ENCODE data around the gene SOAT2.

The SOAT2 gene

DNA sequence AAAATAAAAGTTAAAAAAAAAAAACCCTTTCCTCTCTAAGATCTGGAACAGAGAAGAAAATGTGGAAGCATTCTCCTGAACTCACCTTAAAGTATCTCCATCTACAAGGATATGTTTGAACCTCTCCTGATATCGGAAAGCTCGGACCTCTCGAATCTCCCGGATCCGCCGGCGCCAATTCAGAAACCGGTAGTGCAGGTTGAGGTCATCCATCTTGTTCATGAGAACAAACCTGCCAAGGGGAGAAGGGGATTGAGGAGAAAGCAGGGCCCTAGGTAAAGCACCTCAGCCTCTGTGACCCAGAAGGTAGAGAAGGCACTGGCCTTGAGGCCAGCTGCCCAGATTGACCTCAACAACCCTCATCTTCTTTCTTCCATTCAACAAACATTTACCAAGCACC lies 26.3 kb upstream of the SOAT2 start:
- Histone ChIP-seq H3K27me3 (replicated peaks in 2 of 5; ENCODE audit: control insufficient read depth in 4 of 5, insufficient read depth in 5 of 5, low read length in 4 of 5) (no peaks in the 10 kb centered on the region), H3K4me3 (ENCODE audit: control insufficient read depth in 1 of 7, extremely low read depth in 1 of 7, insufficient read depth in 4 of 7, low read depth in 2 of 7, low read length in 6 of 7) (no peak overlapping the region), H3K27ac (ENCODE audit: insufficient read depth in 1 of 2, low read depth in 1 of 2, low read length in 2 of 2, poor library complexity in 1 of 2, severe bottlenecking in 2 of 2) (no peak overlapping the region), H3K4me1 (ENCODE audit: control extremely low read depth in 1 of 4, control insufficient read depth in 4 of 4, insufficient read depth in 4 of 4, low read length in 3 of 4) (peaks cover 3 to 28% (median 15%) of the 10 kb centered on the region in 4 experiments), H3K36me3 (ENCODE audit: control insufficient read depth in 4 of 4, insufficient read depth in 4 of 4, low read length in 3 of 4) (peaks cover 0 to 35% (median 30%) of the 10 kb centered on the region in 4 experiments), H3K9me3 (ENCODE audit: control extremely low read depth in 1 of 5, control insufficient read depth in 4 of 5, insufficient read depth in 2 of 5, low read depth in 1 of 5, low read length in 4 of 5) (no peaks in the 10 kb centered on the region)
- ChIA-PET CTCF (interaction anchor here (0.6 to 8.8 kb wide), 7 partner anchors 8 to 119 kb away, joined by 3 to 113 read pairs (median 7); partner anchors contain the start of gene SOAT2), POLR2A (interaction anchor here (1.3 kb wide), 1 partner anchor 237 kb away, joined by 3 read pairs; no protein-coding TSS in a partner anchor)
- WGBS (ENCODE audit: insufficient coverage) = 94% methylated on average over 8 of the region's 8 CpGs
- DNase-seq = no peak

DNA sequence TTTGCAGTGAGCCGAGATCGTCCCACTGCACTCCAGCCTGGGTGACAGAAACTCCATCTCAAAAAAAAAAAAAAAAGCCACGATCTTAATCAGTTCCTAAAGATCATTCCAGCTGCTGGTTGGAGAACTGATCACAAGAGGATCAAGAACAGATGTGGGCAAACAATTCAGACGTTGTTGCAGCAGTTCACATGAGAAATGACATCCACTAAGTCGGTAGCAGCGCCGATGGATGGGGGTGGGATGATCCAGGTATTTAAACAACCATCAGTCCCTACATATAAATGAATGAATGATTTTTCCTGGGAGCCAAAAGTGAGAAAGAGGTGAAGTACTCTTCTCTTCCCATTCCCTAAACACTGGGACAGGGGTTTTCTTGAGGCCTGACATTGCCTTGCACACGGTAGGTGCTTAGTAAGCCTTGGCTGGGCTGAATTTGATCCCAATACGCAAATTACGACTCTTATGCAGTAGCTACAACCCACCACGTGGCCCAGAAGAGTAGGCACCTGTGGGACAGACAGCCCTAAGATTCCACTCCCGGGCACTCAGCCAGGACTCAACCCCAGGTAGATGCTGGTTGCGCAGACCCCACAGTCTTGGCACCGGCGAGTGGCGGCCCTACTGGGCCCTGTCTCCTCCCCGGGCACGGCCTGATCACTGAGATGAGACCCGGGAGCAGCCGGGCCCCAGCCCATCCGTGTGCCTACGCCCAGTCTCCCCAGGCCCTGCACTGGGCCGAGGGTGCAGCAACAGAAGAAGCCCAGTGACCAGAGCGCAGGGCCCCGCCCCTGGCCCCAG lies 24.7 kb upstream of the SOAT2 start:
- Histone ChIP-seq H3K4me1 (ENCODE audit: control extremely low read depth in 1 of 4, control insufficient read depth in 4 of 4, insufficient read depth in 4 of 4, low read length in 3 of 4) (peaks cover 3 to 16% (median 10%) of the 10 kb centered on the region in 4 experiments), H3K27me3 (replicated peaks in 2 of 5; ENCODE audit: control insufficient read depth in 4 of 5, insufficient read depth in 5 of 5, low read length in 4 of 5) (no peaks in the 10 kb centered on the region), H3K27ac (ENCODE audit: insufficient read depth in 1 of 2, low read depth in 1 of 2, low read length in 2 of 2, poor library complexity in 1 of 2, severe bottlenecking in 2 of 2) (peak overlapping the region in 1 of 2 experiments; percentile 88), H3K36me3 (ENCODE audit: control insufficient read depth in 4 of 4, insufficient read depth in 4 of 4, low read length in 3 of 4) (peaks cover 0 to 31% (median 23%) of the 10 kb centered on the region in 4 experiments), H3K9me3 (ENCODE audit: control extremely low read depth in 1 of 5, control insufficient read depth in 4 of 5, insufficient read depth in 2 of 5, low read depth in 1 of 5, low read length in 4 of 5) (no peaks in the 10 kb centered on the region), H3K4me3 (ENCODE audit: control insufficient read depth in 1 of 7, extremely low read depth in 1 of 7, insufficient read depth in 4 of 7, low read depth in 2 of 7, low read length in 6 of 7) (peak overlapping the region; percentile 55 to 89 (median 77))
- 4% methylated on average over 16 of the region's 25 CpGs for WGBS (ENCODE audit: insufficient coverage)
- CTCF ChIA-PET = interaction anchor here (1.0 to 8.8 kb wide), 7 partner anchors 8 to 24 kb away, joined by 3 to 113 read pairs (median 9); partner anchors contain the start of gene SOAT2
- DNase-seq = peak in 2 of 3 donors; percentile 55 to 60
- POLR2A ChIA-PET = interaction anchor here (1.0 to 3.1 kb wide), 5 partner anchors 13 to 236 kb away, joined by 3 to 16 read pairs (median 6); partner anchors contain the start of genes IGFBP6 and SOAT2

DNA sequence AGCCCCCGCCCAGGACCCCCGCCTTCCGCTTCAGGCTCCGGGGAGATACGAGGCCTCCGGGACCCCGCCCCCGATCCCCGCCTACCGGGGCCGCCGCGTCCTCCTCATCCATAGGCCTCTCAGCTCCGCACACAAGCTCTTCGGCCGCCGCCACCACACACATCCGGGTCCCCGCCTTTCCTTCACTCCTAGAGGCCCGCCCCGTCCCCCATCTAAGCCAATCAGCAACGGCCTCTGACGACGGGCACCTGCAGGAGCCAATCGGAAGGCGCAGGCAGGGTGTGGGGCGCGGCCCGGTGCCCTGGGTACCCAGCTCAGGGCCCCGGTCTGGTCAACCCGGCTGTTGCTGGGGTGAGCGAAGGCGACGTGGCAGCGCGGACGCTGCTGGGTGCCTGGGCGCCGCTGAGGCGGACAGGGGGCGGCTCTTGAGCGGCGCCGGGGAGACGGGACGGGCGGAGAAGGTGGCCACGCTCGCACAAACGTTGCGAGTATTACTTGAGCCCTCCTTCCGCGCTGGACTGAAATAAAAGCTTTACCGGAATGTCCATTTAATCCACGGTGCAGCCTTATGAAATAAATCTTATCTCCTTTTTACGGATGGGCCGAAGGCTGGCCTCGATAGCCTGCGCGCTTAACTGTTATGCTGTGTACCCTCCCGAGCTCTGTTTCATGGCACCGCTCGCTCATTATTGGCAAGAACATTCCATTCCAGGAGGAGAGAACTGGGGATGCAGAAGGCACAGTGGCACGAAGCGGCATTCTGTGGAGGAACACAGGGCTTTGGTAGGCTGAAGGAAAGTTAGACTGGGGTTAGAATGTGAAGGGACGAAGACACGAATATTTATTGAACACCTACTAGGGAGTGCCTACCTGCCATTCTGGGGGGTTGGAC lies 23.8 kb upstream of the SOAT2 start, which contains the start of gene SPRYD3:
SPRYD3 (minus strand) TSS at position 165 of the 892 bp plus-strand sequence; CDS start at position 108, 57 bp downstream.
- DNase-seq = peak; percentile 94 to 98 (median 97)
- ChIA-PET POLR2A (interaction anchor here (0.5 to 3.1 kb wide), 6 partner anchors 12 to 29 kb away, joined by 3 to 16 read pairs (median 4); partner anchors contain the start of genes IGFBP6, SOAT2 and TNS2), CTCF (interaction anchor here (1.0 to 8.8 kb wide), 7 partner anchors 9 to 23 kb away, joined by 3 to 113 read pairs (median 9); partner anchors contain the start of gene SOAT2)
- H3K4me3 ChIP-seq (ENCODE audit: control insufficient read depth in 1 of 7, extremely low read depth in 1 of 7, insufficient read depth in 4 of 7, low read depth in 2 of 7, low read length in 6 of 7) = peak within 1 kb of the TSS; percentile 55 to 89 (median 77)
- 3% methylated on average over 51 of the region's 67 CpGs for WGBS (ENCODE audit: insufficient coverage)
- no peaks in the 10 kb centered on the region for H3K27me3 ChIP-seq (replicated peaks in 2 of 5; ENCODE audit: control insufficient read depth in 4 of 5, insufficient read depth in 5 of 5, low read length in 4 of 5)
- H3K9me3 ChIP-seq (ENCODE audit: control extremely low read depth in 1 of 5, control insufficient read depth in 4 of 5, insufficient read depth in 2 of 5, low read depth in 1 of 5, low read length in 4 of 5) = no peaks in the 10 kb centered on the region
- H3K36me3 ChIP-seq (ENCODE audit: control insufficient read depth in 4 of 4, insufficient read depth in 4 of 4, low read length in 3 of 4) = peaks cover 0 to 24% (median 18%) of the 10 kb centered on the region in 4 experiments
- H3K27ac ChIP-seq (ENCODE audit: insufficient read depth in 1 of 2, low read depth in 1 of 2, low read length in 2 of 2, poor library complexity in 1 of 2, severe bottlenecking in 2 of 2) = peak within 1 kb of the TSS; percentile 66 to 88
- peaks cover 3 to 16% (median 10%) of the 10 kb centered on the region in 4 experiments for H3K4me1 ChIP-seq (ENCODE audit: control extremely low read depth in 1 of 4, control insufficient read depth in 4 of 4, insufficient read depth in 4 of 4, low read length in 3 of 4)

DNA sequence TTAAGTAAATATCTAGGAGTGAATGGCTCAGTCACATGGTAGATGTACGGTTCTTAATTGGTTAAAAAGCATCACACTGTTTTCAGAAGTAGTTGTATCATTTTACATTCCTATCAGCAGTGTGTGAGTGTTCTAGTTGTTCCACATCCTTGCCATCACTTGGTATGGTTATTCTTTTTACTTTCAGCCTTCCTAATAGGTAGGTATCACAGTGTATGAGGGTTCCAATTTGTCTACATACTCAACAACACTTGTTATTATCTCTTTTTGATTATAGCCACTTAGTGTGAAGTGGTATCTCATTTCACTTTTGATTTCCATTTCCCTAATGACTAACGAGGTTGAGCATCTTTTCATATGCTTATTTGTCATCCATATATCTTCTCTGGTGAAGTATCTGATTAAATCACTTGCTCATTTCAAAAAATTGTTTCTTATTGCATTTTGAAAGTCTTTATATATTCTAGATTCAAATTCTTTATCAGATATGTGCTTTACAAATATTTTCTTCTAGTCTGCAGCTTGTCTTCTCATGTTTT lies 20.6 kb upstream of the SOAT2 start:
- Histone ChIP-seq H3K27me3 (replicated peaks in 2 of 5; ENCODE audit: control insufficient read depth in 4 of 5, insufficient read depth in 5 of 5, low read length in 4 of 5) (no peaks in the 10 kb centered on the region), H3K27ac (ENCODE audit: insufficient read depth in 1 of 2, low read depth in 1 of 2, low read length in 2 of 2, poor library complexity in 1 of 2, severe bottlenecking in 2 of 2) (no peak overlapping the region), H3K4me1 (ENCODE audit: control extremely low read depth in 1 of 4, control insufficient read depth in 4 of 4, insufficient read depth in 4 of 4, low read length in 3 of 4) (peaks cover 3 to 16% (median 10%) of the 10 kb centered on the region in 4 experiments), H3K4me3 (ENCODE audit: control insufficient read depth in 1 of 7, extremely low read depth in 1 of 7, insufficient read depth in 4 of 7, low read depth in 2 of 7, low read length in 6 of 7) (no peak overlapping the region), H3K9me3 (ENCODE audit: control extremely low read depth in 1 of 5, control insufficient read depth in 4 of 5, insufficient read depth in 2 of 5, low read depth in 1 of 5, low read length in 4 of 5) (no peaks in the 10 kb centered on the region), H3K36me3 (ENCODE audit: control insufficient read depth in 4 of 4, insufficient read depth in 4 of 4, low read length in 3 of 4) (no peaks in the 10 kb centered on the region)
- WGBS (ENCODE audit: insufficient coverage) = no CpG with 5 or more reads among the region's 2 CpGs
- ChIA-PET POLR2A (no interaction called here), CTCF (interaction anchor here (1.7 to 8.8 kb wide), 4 partner anchors 11 to 29 kb away, joined by 4 to 113 read pairs (median 12); partner anchors contain the start of gene SOAT2)
- DNase-seq = no peak

- CTCF ChIA-PET = interaction anchor here (1.1 to 5.6 kb wide), 6 partner anchors 9 to 39 kb away, joined by 3 to 49 read pairs (median 8); partner anchors contain the start of gene IGFBP6
- H3K27me3 ChIP-seq (replicated peaks in 2 of 5; ENCODE audit: control insufficient read depth in 4 of 5, insufficient read depth in 5 of 5, low read length in 4 of 5) = no peaks in the 10 kb centered on the region
- H3K36me3 ChIP-seq (ENCODE audit: control insufficient read depth in 4 of 4, insufficient read depth in 4 of 4, low read length in 3 of 4) = no peaks in the 10 kb centered on the region
- no peak for DNase-seq
- no peak overlapping the region for H3K27ac ChIP-seq (ENCODE audit: insufficient read depth in 1 of 2, low read depth in 1 of 2, low read length in 2 of 2, poor library complexity in 1 of 2, severe bottlenecking in 2 of 2)
- no CpG with 5 or more reads among the region's 3 CpGs for WGBS (ENCODE audit: insufficient coverage)
- no peaks in the 10 kb centered on the region for H3K9me3 ChIP-seq (ENCODE audit: control extremely low read depth in 1 of 5, control insufficient read depth in 4 of 5, insufficient read depth in 2 of 5, low read depth in 1 of 5, low read length in 4 of 5)
- POLR2A ChIA-PET = interaction anchor here (1.1 kb wide), 1 partner anchor 12 kb away, joined by 4 read pairs; no protein-coding TSS in a partner anchor
- H3K4me1 ChIP-seq (ENCODE audit: control extremely low read depth in 1 of 4, control insufficient read depth in 4 of 4, insufficient read depth in 4 of 4, low read length in 3 of 4) = no peaks in the 10 kb centered on the region
- no peak overlapping the region for H3K4me3 ChIP-seq (ENCODE audit: control insufficient read depth in 1 of 7, extremely low read depth in 1 of 7, insufficient read depth in 4 of 7, low read depth in 2 of 7, low read length in 6 of 7)
These were observed 16.9 kb upstream of the SOAT2 start for GRCh38 chr12:53086361-53086760.

- ChIA-PET CTCF (interaction anchor here (14.5 kb wide), 1 partner anchor 22 kb away, joined by 361 read pairs; no protein-coding TSS in a partner anchor), POLR2A (no interaction called here)
- no peak overlapping the region for H3K27ac ChIP-seq (ENCODE audit: insufficient read depth in 1 of 2, low read depth in 1 of 2, low read length in 2 of 2, poor library complexity in 1 of 2, severe bottlenecking in 2 of 2)
- 96% methylated on average over 6 of the region's 6 CpGs for WGBS (ENCODE audit: insufficient coverage)
- H3K27me3 ChIP-seq (replicated peaks in 2 of 5; ENCODE audit: control insufficient read depth in 4 of 5, insufficient read depth in 5 of 5, low read length in 4 of 5) = no peaks in the 10 kb centered on the region
- H3K9me3 ChIP-seq (ENCODE audit: control extremely low read depth in 1 of 5, control insufficient read depth in 4 of 5, insufficient read depth in 2 of 5, low read depth in 1 of 5, low read length in 4 of 5) = no peaks in the 10 kb centered on the region
- H3K4me1 ChIP-seq (ENCODE audit: control extremely low read depth in 1 of 4, control insufficient read depth in 4 of 4, insufficient read depth in 4 of 4, low read length in 3 of 4) = peaks cover 0 to 10% (median 4%) of the 10 kb centered on the region in 4 experiments
- DNase-seq = no peak
- no peaks in the 10 kb centered on the region for H3K36me3 ChIP-seq (ENCODE audit: control insufficient read depth in 4 of 4, insufficient read depth in 4 of 4, low read length in 3 of 4)
- H3K4me3 ChIP-seq (ENCODE audit: control insufficient read depth in 1 of 7, extremely low read depth in 1 of 7, insufficient read depth in 4 of 7, low read depth in 2 of 7, low read length in 6 of 7) = no peak overlapping the region
These were observed 13.2 kb upstream of the SOAT2 start for GRCh38 chr12:53090105-53090504.

Data from common myeloid progenitor, CD34-positive (primary cell).